Cardiac fibroblast (primary cell): ENCODE results near the gene CCL27.

Experiments used
- DNase-seq, 2 donors: peaks; one replicate each; pipeline versions ENCODE4 v3.0.0 to v3.0.0-alpha.2; 2010; ENCODE audit warnings: low read depth in 2 of 2
- H3K4me3 ChIP-seq, 2 donors: replicated peaks in 1 of 2; 1 replicate in 1 of 2; 2 replicates in 1 of 2; pipeline ENCODE4 v1.5.1; 2011; ENCODE audit warnings: low read depth in 2 of 2, low read length in 2 of 2, mild to moderate bottlenecking in 2 of 2, moderate library complexity in 1 of 2
- CTCF ChIP-seq: IDR thresholded peaks from one replicate; pipeline ENCODE4 v1.5.1; 2011; ENCODE audit warnings: low read depth, mild to moderate bottlenecking, low read length, inconsistent platforms

CCL27 gene

GRCh38 chr9:34684816-34685215 is 22.4 kb upstream of the CCL27 start:
- H3K4me3 ChIP-seq, result no peak overlapping the region
- no peak for TF ChIP-seq CTCF
- DNase-seq, result no peak

GRCh38 chr9:34684145-34684544 is 21.7 kb upstream of the CCL27 start:
- H3K4me3 ChIP-seq, result no peak overlapping the region
- no peak for TF ChIP-seq CTCF
- DNase-seq, result no peak

- TF ChIP-seq CTCF, result no peak
- DNase-seq, result peak in 1 of 2 donors; percentile 68
- H3K4me3 ChIP-seq, result no peak overlapping the region
Measured at GRCh38 chr9:34675869-34676268, 13.4 kb upstream of the CCL27 start.

- H3K4me3 ChIP-seq, result no peak overlapping the region
- peak; percentile 83 for TF ChIP-seq CTCF
- peak; percentile 70 to 88 for DNase-seq
Measured at GRCh38 chr9:34675048-34675714, 12.7 kb upstream of the CCL27 start.

GRCh38 chr9:34674440-34674839 is 12.0 kb upstream of the CCL27 start:
- H3K4me3 ChIP-seq, result no peak overlapping the region
- DNase-seq, result no peak
- no peak for TF ChIP-seq CTCF

- no peak overlapping the region for H3K4me3 ChIP-seq
- TF ChIP-seq CTCF, result no peak
- no peak for DNase-seq
Measured at GRCh38 chr9:34671307-34671706, 8.8 kb upstream of the CCL27 start.
